ENCODE measurements around the gene PRICKLE3.
"Not testable (repeated sequence)": the region's sequence is repeated elsewhere in the genome, so short reads cannot be mapped to it uniquely, and the experiment has no call there.

The PRICKLE3 gene

DNA sequence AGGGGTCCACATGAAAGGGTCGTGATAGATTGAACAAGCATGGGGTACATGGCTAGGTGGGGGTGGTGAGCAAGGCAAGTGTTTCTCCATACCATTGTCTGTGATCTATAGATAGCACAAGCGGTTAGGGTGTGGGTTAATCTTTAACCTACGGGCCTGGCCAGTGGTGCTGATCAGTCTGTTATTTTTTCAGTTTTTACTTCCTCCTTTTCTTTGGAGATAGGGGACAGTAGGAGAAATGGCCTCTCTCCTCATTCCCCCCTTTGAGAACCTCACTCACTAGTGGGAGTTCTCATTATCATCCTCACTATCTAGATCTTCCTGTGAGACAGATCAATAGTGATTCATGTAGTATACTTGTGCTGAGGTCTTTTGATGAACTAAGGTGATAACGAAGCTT lies 46.5 kb downstream of the PRICKLE3 start:
- no peak overlapping the region for H3K4me3 ChIP-seq (ENCODE audit: low read depth, low read length, poor library complexity, severe bottlenecking)
- no peaks in the 10 kb centered on the region for H3K4me1 ChIP-seq (ENCODE audit: insufficient read depth, low read length, severe bottlenecking)
- no peaks in the 10 kb centered on the region for H3F3A ChIP-seq (ENCODE audit: insufficient read depth, low read length)
- no peaks in the 10 kb centered on the region for H3K36me3 ChIP-seq (ENCODE audit: insufficient read depth, low read length)
- no peaks in the 10 kb centered on the region for H3K9me2 ChIP-seq (ENCODE audit: low read depth, low read length)
- no peaks in the 10 kb centered on the region for H3K27me3 ChIP-seq (ENCODE audit: insufficient read depth, low read length)
- no peak overlapping the region for H3K27ac ChIP-seq (ENCODE audit: low read depth, low read length, poor library complexity, severe bottlenecking)
- H3K9ac ChIP-seq (ENCODE audit: low read length): no peak overlapping the region
- H3K9me3 ChIP-seq (ENCODE audit: low read length): 0 out of 2 replicates have a peak, but pooled peaks cover 3% of the 10 kb centered on the region
- TF ChIP-seq, protein P1, sequence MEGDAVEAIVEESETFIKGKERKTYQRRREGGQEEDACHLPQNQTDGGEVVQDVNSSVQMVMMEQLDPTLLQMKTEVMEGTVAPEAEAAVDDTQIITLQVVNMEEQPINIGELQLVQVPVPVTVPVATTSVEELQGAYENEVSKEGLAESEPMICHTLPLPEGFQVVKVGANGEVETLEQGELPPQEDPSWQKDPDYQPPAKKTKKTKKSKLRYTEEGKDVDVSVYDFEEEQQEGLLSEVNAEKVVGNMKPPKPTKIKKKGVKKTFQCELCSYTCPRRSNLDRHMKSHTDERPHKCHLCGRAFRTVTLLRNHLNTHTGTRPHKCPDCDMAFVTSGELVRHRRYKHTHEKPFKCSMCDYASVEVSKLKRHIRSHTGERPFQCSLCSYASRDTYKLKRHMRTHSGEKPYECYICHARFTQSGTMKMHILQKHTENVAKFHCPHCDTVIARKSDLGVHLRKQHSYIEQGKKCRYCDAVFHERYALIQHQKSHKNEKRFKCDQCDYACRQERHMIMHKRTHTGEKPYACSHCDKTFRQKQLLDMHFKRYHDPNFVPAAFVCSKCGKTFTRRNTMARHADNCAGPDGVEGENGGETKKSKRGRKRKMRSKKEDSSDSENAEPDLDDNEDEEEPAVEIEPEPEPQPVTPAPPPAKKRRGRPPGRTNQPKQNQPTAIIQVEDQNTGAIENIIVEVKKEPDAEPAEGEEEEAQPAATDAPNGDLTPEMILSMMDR (IDR thresholded peaks at IDR 0.05; ENCODE audit: low read length): no peak
- TF ChIP-seq EZH2 (IDR thresholded peaks at IDR 0.05; ENCODE audit: borderline replicate concordance, low read length): no peak
- H3K79me2 ChIP-seq (ENCODE audit: insufficient read depth, low read length): no peaks in the 10 kb centered on the region
- H2AFZ ChIP-seq (ENCODE audit: low read length): no peak overlapping the region
- no peak overlapping the region for H3K4me2 ChIP-seq (ENCODE audit: low read length)
- H4K20me1 ChIP-seq (ENCODE audit: insufficient read depth, low read length): no peaks in the 10 kb centered on the region

DNA sequence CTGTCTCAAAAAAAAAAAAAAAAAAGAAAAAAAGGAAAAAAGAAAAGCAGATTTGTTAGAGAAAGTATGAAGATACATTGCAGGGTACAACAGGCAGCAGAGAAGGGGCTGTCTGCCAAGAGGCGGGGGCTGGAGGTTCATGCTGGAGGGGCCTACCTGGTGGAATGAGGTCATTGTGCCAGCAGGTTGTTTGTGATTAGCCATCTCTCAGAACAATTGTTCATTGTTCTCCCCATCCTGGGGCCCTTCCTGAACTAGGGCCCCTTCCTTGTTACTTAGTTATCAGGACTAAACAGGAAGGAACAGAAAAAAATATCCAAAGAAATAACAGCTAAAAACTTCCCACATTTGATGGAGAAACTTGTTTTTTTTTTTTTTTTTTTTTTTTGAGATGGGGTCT lies 48.7 kb downstream of the PRICKLE3 start:
- Histone ChIP-seq H3K4me1 (ENCODE audit: insufficient read depth, low read length, severe bottlenecking) (no peaks in the 10 kb centered on the region), H4K20me1 (ENCODE audit: insufficient read depth, low read length) (no peaks in the 10 kb centered on the region), H3K27ac (ENCODE audit: low read depth, low read length, poor library complexity, severe bottlenecking) (no peak overlapping the region), H3F3A (ENCODE audit: insufficient read depth, low read length) (no peaks in the 10 kb centered on the region), H3K36me3 (ENCODE audit: insufficient read depth, low read length) (no peaks in the 10 kb centered on the region), H3K4me3 (ENCODE audit: low read depth, low read length, poor library complexity, severe bottlenecking) (no peak overlapping the region), H3K4me2 (ENCODE audit: low read length) (no peak overlapping the region), H3K9ac (ENCODE audit: low read length) (no peak overlapping the region), H3K9me2 (ENCODE audit: low read depth, low read length) (no peaks in the 10 kb centered on the region), H2AFZ (ENCODE audit: low read length) (no peak overlapping the region), H3K27me3 (ENCODE audit: insufficient read depth, low read length) (no peaks in the 10 kb centered on the region), H3K79me2 (ENCODE audit: insufficient read depth, low read length) (no peaks in the 10 kb centered on the region), H3K9me3 (ENCODE audit: low read length) (0 out of 2 replicates have a peak, but pooled peaks cover 3% of the 10 kb centered on the region)
- TF ChIP-seq EZH2 (IDR thresholded peaks at IDR 0.05; ENCODE audit: borderline replicate concordance, low read length): no peak
- TF ChIP-seq, protein P1 (IDR thresholded peaks at IDR 0.05; ENCODE audit: low read length): no peak

DNA sequence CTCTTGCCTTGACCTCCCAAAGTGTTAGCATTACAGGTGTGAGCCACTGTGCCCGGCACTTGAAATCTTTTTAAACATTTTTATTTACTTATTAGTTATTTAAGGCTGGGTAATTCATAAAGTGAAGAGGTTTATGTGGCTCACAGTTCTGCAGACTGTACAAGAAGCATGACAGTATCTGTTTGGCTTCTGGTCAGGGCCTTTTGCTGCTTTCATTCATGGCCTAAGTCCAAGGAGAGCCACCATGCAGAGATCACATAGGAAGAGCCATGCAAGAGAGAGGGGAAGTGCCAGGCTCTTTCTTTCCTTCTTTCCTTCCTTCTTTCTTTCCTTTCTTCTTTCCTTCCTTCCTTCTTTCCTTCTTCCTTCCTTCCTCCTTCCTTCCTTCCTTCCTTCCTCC lies 52.4 kb downstream of the PRICKLE3 start:
- no peak overlapping the region for H3K27ac ChIP-seq (ENCODE audit: low read depth, low read length, poor library complexity, severe bottlenecking)
- TF ChIP-seq, protein P1 (IDR thresholded peaks at IDR 0.05; ENCODE audit: low read length): no peak
- no peak for TF ChIP-seq EZH2 (IDR thresholded peaks at IDR 0.05; ENCODE audit: borderline replicate concordance, low read length)
- no peak overlapping the region for H3K9ac ChIP-seq (ENCODE audit: low read length)
- no peak overlapping the region for H3K4me3 ChIP-seq (ENCODE audit: low read depth, low read length, poor library complexity, severe bottlenecking)
- H2AFZ ChIP-seq (ENCODE audit: low read length): no peak overlapping the region
- H3K36me3 ChIP-seq (ENCODE audit: insufficient read depth, low read length): no peaks in the 10 kb centered on the region
- H3K4me2 ChIP-seq (ENCODE audit: low read length): no peak overlapping the region
- H3K9me3 ChIP-seq (ENCODE audit: low read length): no peaks in the 10 kb centered on the region
- no peaks in the 10 kb centered on the region for H4K20me1 ChIP-seq (ENCODE audit: insufficient read depth, low read length)
- H3F3A ChIP-seq (ENCODE audit: insufficient read depth, low read length): no peaks in the 10 kb centered on the region
- H3K27me3 ChIP-seq (ENCODE audit: insufficient read depth, low read length): no peaks in the 10 kb centered on the region
- H3K4me1 ChIP-seq (ENCODE audit: insufficient read depth, low read length, severe bottlenecking): peaks cover 7% of the 10 kb centered on the region
- H3K79me2 ChIP-seq (ENCODE audit: insufficient read depth, low read length): no peaks in the 10 kb centered on the region
- no peaks in the 10 kb centered on the region for H3K9me2 ChIP-seq (ENCODE audit: low read depth, low read length)

GRCh38 chrX:49132275-49132674 lies 53.9 kb downstream of the PRICKLE3 start:
- not testable (repeated sequence) for H3K27me3 ChIP-seq (ENCODE audit: insufficient read depth, low read length); H3K79me2 ChIP-seq (ENCODE audit: insufficient read depth, low read length); H3K4me2 ChIP-seq (ENCODE audit: low read length); H3K4me3 ChIP-seq (ENCODE audit: low read depth, low read length, poor library complexity, severe bottlenecking); H3K4me1 ChIP-seq (ENCODE audit: insufficient read depth, low read length, severe bottlenecking); H3K36me3 ChIP-seq (ENCODE audit: insufficient read depth, low read length); H3K9ac ChIP-seq (ENCODE audit: low read length); H2AFZ ChIP-seq (ENCODE audit: low read length); H4K20me1 ChIP-seq (ENCODE audit: insufficient read depth, low read length); H3K9me2 ChIP-seq (ENCODE audit: low read depth, low read length); H3K9me3 ChIP-seq (ENCODE audit: low read length); H3F3A ChIP-seq (ENCODE audit: insufficient read depth, low read length); H3K27ac ChIP-seq (ENCODE audit: low read depth, low read length, poor library complexity, severe bottlenecking)

All from OCI-LY1 (cell line).